Adrenal gland (tissue), 12 donors: ENCODE data around the gene ZDHHC14. TPM values are rescaled to one million over a fixed set of nuclear protein-coding genes. Genes with fewer than 3 reads are reported as not detected.

Experiments
- DNase-seq, 7 donors: peaks; one replicate each; pipeline ENCODE4 v3.0.0-alpha.2; 2019 to 2020
- H3K27ac ChIP-seq, 5 donors: fragments of 200-600 bp; sonication (generic) in 4 of 5; 1 replicate in 3 of 5; 2 replicates in 2 of 5; pipeline versions ENCODE4 v1.5.1 to v1.8.0; 2016 to 2020; ENCODE audit warnings: mild to moderate bottlenecking in 1 of 5
- H3K27me3 ChIP-seq: fragments of 200-600 bp; 2 replicates; pipeline ENCODE4 v1.8.0; 2021
- H3K36me3 ChIP-seq, 2 donors: fragments of 200-600 bp; replicated peaks in 1 of 2; 1 replicate in 1 of 2; 2 replicates in 1 of 2; pipeline versions ENCODE4 v1.5.1 to v1.8.0; 2018 to 2022
- H3K4me1 ChIP-seq, 2 donors: fragments of 200-600 bp; replicated peaks in 1 of 2; 1 replicate in 1 of 2; 2 replicates in 1 of 2; pipeline versions ENCODE4 v1.5.1 to v1.8.0; 2018 to 2021
- H3K4me3 ChIP-seq, 4 donors: fragments of 200-600 bp; sonication (generic) in 3 of 4; one replicate each; pipeline ENCODE4 v1.5.1; 2016 to 2018
- H3K9me3 ChIP-seq, 3 donors: fragments of 200-600 bp; sonication (generic) in 1 of 3; replicated peaks in 1 of 3; 1 replicate in 2 of 3; 2 replicates in 1 of 3; pipeline versions ENCODE4 v1.5.1 to v1.8.0; 2016 to 2021
- POLR2A ChIP-seq, 2 donors: fragments of 450-650 bp; IDR thresholded peaks; one replicate each; pipeline ENCODE4 v1.6.1; 2017; ENCODE audit warnings: antibody characterized with exemption in 2 of 2, mild to moderate bottlenecking in 2 of 2, moderate library complexity in 1 of 2
- whole genome bisulfite sequencing, 4 donors: extraction: QIAGEN DNeasy Blood & Tissue Kit in 2 of 4; methylation state at CpG; one replicate each; pipeline versions ENCODE4 v1.1.5 to v1.1.7; 2013 to 2017; 5-methylcytosine and 5-hydroxymethylcytosine counted together
- intact Hi-C, 2 donors: fragments of 100-400 bp; cut with DNase I; formaldehyde crosslinking; loops; one replicate each; pipeline versions ENCODE4 v1.14.1 to v1.15.0; 2022 to 2023
- polyA plus RNA-seq, 3 donors: library from polyadenylated mRNA; stranded (reverse); fragments of 200-250 nt in 2 of 3; fragments of 350-450 nt in 1 of 3; fragmentation: Illumina TruSeq in 1 of 3; extraction: RNeasy Lipid Tissue Mini Kit (QIAGEN cat#74804) in 1 of 3; gene quantifications; one replicate each; pipeline ENCODE4 v1.2.3, GENCODE V29; 2013 to 2014
- total RNA-seq, 9 donors: library from RNA; depleted of rRNA in 4 of 9; stranded (reverse); fragments of >200 nt in 4 of 9; fragments of 120-200 nt in 1 of 9; fragmentation: NEBNext Ultra II Directional in 1 of 9; extraction: Animal tissue kit (Norgen Biotek cat#: 25700) in 1 of 9; gene quantifications; one replicate each; pipeline versions ENCODE4 v1.1.0 to v1.2.4, GENCODE V29; 2013 to 2023
- TF ChIP-seq, protein P1 (sequence below), 6 experiments: fragments of 450-650 bp in 4 of 6; fragments of 200-600 bp in 2 of 6; sonication (generic) in 1 of 6; IDR thresholded peaks; 1 replicate in 5 of 6; 2 replicates in 1 of 6; pipeline versions ENCODE4 v1.5.1 to v1.8.0; 2016 to 2021; ENCODE audit warnings: antibody characterized with exemption in 6 of 6, mild to moderate bottlenecking in 2 of 6, moderate library complexity in 1 of 6
- donor health status: healthy with polysubstance abuse.
- donor health status: Bipolar disorder and iron deficiency.
- donor health status: DM: yes; HTN: yes; CAD: no.
- donor health status: DM: no; HTN: no; CAD: no.
- donor health status: DM: no; HTN: no; CAD: no.
- donor health status: DM: yes; HTN: yes; CAD: no.

Gene ZDHHC14
- total and polyA plus RNA-seq, 12 donors = 3.8 to 14.3 (median 8.8) TPM

DNA sequence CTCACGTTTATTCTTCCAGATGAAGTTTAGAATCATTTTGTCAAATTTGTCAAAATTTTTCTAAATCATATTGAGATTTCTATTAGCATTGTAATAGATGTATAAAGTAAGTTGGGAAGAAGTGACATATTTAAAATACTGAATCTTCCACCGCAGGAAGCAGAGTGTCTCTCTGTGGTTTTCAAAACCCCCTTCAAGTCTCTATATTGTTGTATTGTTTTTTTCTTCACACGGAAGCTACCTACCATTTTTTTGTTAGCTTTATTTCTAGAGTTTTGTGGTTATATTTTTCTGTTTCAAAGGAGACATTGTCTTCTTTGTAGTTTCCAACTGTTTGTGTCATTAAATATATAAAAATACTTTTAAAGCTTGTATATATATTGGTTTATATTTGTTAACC is 188.6 kb downstream of the ZDHHC14 start:
- Histone ChIP-seq H3K4me3 (no peak overlapping the region), H3K27ac (no peak overlapping the region), H3K27me3 (no peaks in the 10 kb centered on the region), H3K36me3 (no peaks in the 10 kb centered on the region), H3K9me3 (no peaks in the 10 kb centered on the region), H3K4me1 (peaks cover 0 to 8% of the 10 kb centered on the region in 2 donors)
- WGBS, 4 donors = 64 to 87% (median 84%) methylated on average over 3 of the region's 3 CpGs
- intact Hi-C loops = no loop called here
- no peak for DNase-seq
- TF ChIP-seq, protein P1, sequence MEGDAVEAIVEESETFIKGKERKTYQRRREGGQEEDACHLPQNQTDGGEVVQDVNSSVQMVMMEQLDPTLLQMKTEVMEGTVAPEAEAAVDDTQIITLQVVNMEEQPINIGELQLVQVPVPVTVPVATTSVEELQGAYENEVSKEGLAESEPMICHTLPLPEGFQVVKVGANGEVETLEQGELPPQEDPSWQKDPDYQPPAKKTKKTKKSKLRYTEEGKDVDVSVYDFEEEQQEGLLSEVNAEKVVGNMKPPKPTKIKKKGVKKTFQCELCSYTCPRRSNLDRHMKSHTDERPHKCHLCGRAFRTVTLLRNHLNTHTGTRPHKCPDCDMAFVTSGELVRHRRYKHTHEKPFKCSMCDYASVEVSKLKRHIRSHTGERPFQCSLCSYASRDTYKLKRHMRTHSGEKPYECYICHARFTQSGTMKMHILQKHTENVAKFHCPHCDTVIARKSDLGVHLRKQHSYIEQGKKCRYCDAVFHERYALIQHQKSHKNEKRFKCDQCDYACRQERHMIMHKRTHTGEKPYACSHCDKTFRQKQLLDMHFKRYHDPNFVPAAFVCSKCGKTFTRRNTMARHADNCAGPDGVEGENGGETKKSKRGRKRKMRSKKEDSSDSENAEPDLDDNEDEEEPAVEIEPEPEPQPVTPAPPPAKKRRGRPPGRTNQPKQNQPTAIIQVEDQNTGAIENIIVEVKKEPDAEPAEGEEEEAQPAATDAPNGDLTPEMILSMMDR (IDR thresholded peaks at IDR 0.05) = no peak
- TF ChIP-seq POLR2A (IDR thresholded peaks at IDR 0.05) = no peak

DNA sequence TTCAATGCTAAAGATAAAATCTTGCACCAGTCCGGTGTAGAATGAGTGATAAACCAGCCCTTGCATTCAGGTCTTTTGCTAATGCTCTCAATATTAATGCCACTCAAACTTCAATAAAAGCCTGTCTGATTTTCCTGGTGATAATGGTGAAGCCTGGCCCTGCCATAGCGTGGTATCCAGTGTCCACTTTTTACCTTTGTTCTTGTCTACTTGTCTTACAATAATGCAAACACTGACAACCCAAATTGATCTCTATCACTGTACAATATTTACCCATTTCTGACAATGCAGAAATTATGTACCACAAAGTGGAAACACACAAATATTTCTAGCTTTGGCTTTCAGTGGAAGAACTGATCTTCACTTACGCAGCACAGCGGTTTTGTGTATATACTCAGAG is 189.1 kb downstream of the ZDHHC14 start:
- 78 to 84% (median 82%) methylated on average over 4 of the region's 4 CpGs for WGBS, 4 donors
- no peaks in the 10 kb centered on the region for H3K36me3 ChIP-seq

DNA sequence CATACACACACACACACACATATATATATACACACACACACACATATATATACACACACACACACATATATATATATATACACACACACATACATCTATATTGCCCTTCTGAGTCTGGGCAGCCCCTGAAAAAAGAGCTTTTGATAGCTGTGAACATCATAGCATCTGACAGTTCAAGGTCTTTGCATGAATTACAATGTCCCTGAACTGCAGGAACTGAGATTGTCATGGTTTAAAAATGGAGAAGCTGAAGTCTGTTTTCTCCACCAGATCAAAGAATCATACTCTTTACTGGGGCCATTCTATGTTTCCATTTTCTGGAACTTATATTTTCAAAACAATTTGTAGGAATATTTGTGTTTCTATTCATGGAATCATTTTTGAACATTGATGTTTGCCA is 189.8 kb downstream of the ZDHHC14 start:
- Histone ChIP-seq H3K27ac (no peak overlapping the region), H3K4me1 (peaks cover 0 to 8% of the 10 kb centered on the region in 2 donors), H3K4me3 (no peak overlapping the region), H3K36me3 (no peaks in the 10 kb centered on the region), H3K9me3 (no peaks in the 10 kb centered on the region), H3K27me3 (no peaks in the 10 kb centered on the region)
- TF ChIP-seq, protein P1 (IDR thresholded peaks at IDR 0.05) = no peak
- no peak for TF ChIP-seq POLR2A (IDR thresholded peaks at IDR 0.05)
- intact Hi-C loops = no loop called here
- no peak for DNase-seq

More for the DNA sequence above, 189.1 kb downstream of the ZDHHC14 start:
- no peak for TF ChIP-seq POLR2A (IDR thresholded peaks at IDR 0.05)
- TF ChIP-seq, protein P1 (IDR thresholded peaks at IDR 0.05) = no peak
- intact Hi-C loops = no loop called here
- no peaks in the 10 kb centered on the region for H3K27me3 ChIP-seq
- no peak for DNase-seq
- no peaks in the 10 kb centered on the region for H3K9me3 ChIP-seq
- no peak overlapping the region for H3K27ac ChIP-seq
- H3K4me1 ChIP-seq = peaks cover 0 to 8% of the 10 kb centered on the region in 2 donors
- no peak overlapping the region for H3K4me3 ChIP-seq

DNA sequence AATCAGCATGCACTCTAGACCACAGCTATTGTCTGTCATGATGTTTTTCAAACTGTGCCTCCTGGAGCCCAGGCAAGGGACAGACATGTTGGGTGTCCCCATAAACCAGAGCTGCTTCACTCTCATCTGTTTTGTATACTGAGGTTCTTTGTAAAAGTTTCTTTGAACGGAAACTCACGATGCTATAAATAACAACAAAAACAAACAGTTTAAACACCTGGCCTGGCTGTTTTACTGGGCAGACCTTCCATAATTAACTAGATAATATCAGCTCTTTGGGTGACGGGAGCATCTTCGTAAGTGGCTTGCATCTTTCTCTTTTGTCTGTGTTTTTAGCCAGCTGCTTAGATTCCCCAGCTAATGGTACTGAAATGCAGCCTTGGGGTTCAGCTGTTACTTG is 190.3 kb downstream of the ZDHHC14 start:
- peak in 1 of 7 donors; percentile 0 for DNase-seq
- peaks cover 0 to 8% of the 10 kb centered on the region in 2 donors for H3K4me1 ChIP-seq
- H3K4me3 ChIP-seq = no peak overlapping the region
- TF ChIP-seq, protein P1 (IDR thresholded peaks at IDR 0.05) = no peak
- TF ChIP-seq POLR2A (IDR thresholded peaks at IDR 0.05) = no peak
- no peak overlapping the region for H3K27ac ChIP-seq
- 71 to 83% (median 72%) methylated on average over 4 of the region's 4 CpGs for WGBS, 4 donors
- H3K27me3 ChIP-seq = no peaks in the 10 kb centered on the region
- intact Hi-C loops = no loop called here
- H3K9me3 ChIP-seq = no peaks in the 10 kb centered on the region
- no peaks in the 10 kb centered on the region for H3K36me3 ChIP-seq
